GM15510 (cell line): ENCODE measurements around the gene DISC1.

Experiments used
- POLR2A ChIP-seq: IDR thresholded peaks from 3 replicates; pipeline ENCODE4 v1.6.1; 2011; ENCODE audit warnings: borderline replicate concordance; ENCODE audit not compliant: insufficient read length; ENCODE audit errors: extremely low read depth

The DISC1 gene

GRCh38 chr1:231953660-231954059, 327.1 kb downstream of the DISC1 start:
- TF ChIP-seq POLR2A = no peak

- TF ChIP-seq POLR2A = no peak
These were observed 328.2 kb downstream of the DISC1 start for GRCh38 chr1:231954751-231955150.

- no peak for TF ChIP-seq POLR2A
These were observed 330.8 kb downstream of the DISC1 start for GRCh38 chr1:231957359-231957758.

DNA sequence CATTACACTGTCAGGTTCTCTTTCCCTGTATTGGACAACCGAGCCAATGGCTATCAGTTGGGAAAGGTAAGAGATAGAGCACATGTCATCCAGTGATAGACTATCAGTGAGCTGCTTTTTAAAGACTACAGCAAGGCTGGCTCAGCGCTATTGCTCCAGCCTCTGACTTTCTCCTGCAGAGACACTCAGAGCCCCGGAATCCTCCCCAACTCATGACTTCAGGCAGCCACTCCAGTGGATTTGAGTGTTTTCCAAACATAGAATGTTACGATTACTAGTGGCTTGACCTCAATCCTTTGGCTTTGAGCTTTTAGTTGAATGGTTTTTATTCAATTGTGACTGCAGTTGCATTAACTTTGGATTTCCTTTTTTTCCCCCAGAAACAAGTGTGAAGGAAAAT, 331.9 kb downstream of the DISC1 start:
- TF ChIP-seq POLR2A = no peak

DNA sequence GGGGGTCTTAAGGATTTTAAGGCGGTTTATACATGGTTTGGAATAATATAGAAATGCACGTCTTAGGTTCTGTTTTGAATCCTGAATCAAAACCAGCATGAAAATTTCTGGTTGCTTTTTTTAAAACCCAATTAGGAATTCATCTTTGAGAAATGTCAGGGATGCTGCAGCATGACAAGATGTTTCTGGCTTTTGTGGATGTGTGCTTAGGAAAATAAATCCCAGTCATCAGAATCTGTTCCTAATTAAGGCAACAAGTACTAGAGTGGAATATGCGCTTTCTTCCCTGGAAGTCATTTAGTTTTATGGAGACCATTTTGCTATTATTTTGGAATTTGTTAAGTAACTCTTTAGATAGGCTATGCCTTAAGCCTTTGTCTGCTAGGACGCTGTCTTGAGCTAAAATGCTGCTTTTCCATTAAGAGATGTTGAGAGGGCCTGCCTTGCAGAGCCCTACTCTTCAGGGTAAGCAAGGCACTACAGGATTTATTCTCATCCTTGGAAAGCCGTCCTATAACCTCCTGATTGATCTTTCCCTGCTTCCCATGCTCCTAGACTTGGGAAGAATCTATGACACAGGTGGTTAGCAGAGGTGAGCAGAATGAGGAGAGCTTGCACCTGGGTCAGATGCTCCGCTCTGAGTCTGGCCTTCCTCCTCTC, 332.8 kb downstream of the DISC1 start:
- no peak for TF ChIP-seq POLR2A

GRCh38 chr1:231962636-231963035, 336.0 kb downstream of the DISC1 start:
- no peak for TF ChIP-seq POLR2A

GRCh38 chr1:231964241-231964640, 337.7 kb downstream of the DISC1 start:
- no peak for TF ChIP-seq POLR2A

DNA sequence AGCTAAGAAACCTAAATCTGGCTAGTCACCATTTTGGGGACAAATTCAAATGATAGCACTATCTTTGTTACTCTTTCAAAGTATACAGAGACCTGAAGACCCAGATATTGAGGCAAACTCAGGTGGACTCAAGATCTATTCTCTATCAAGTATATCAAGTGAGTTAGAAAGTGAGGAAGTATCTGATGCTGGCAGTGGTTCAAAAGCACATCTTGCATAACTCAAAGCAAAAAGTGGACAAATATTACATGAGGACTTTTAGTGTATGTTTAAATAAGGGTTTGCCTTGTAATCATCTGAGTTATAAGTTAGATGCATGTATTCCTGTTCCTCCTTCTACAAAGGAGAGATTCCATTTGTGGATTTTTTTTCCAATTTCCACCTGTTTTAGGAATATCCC, 338.4 kb downstream of the DISC1 start:
- TF ChIP-seq POLR2A = no peak

DNA sequence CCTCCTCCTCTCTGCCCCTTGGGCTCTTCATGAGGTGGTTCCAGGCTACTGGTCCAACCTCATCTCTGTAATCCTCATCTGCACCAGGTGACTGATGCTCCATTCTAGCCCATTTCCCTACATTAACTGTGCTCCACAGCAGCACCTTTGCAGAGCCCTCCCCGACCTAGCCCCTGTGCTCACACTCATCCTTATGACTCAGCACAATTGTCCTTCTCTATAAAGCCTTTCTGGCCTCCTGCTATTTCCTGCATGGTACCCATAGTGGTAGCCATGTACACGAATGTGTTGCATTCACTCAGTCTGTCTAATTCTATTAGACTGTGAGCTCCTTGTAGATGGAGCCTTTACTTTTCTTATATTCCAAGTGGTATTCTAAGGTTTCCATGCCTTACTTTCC, 339.0 kb downstream of the DISC1 start:
- TF ChIP-seq POLR2A = no peak

DNA sequence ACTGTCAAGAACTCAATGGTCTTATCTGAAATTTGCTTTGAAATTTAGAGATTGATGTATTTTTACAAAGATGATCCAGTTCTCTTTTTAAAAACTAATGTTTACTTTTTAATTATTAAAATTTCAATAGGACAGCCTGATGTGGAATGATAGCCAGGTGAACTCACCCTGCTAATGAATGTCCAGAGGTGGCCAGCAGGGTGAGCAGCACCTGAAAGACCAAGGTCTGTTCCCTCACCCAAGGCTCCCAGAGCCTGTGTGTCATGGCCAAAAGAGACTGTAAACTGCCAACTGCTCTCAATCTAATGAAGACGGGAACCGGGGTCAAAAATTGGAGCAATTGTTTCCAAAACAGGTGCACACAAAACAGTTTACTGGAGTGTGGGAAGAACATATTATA, 340.4 kb downstream of the DISC1 start:
- TF ChIP-seq POLR2A = no peak

GRCh38 chr1:231969076-231969475, 342.5 kb downstream of the DISC1 start:
- TF ChIP-seq POLR2A = no peak

DNA sequence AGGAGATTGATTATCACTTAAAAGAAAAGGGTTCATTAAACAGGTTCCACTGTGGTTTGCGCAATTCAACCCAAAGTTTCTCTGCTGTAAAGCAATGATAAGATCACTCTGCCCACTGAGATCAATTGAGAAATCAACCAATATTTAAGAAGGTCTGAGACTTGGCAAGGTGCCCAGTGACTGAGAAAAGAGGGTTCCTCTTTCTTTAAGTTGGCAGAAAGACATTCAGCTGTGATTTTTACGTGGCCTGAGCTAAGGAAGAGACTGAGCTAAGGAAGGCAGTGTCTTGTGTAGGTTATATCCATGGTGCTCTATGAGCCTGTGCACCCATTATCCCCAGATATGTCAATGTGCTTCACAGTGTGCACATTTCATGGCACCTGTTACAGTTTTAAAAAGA, 344.1 kb downstream of the DISC1 start:
- TF ChIP-seq POLR2A = no peak

DNA sequence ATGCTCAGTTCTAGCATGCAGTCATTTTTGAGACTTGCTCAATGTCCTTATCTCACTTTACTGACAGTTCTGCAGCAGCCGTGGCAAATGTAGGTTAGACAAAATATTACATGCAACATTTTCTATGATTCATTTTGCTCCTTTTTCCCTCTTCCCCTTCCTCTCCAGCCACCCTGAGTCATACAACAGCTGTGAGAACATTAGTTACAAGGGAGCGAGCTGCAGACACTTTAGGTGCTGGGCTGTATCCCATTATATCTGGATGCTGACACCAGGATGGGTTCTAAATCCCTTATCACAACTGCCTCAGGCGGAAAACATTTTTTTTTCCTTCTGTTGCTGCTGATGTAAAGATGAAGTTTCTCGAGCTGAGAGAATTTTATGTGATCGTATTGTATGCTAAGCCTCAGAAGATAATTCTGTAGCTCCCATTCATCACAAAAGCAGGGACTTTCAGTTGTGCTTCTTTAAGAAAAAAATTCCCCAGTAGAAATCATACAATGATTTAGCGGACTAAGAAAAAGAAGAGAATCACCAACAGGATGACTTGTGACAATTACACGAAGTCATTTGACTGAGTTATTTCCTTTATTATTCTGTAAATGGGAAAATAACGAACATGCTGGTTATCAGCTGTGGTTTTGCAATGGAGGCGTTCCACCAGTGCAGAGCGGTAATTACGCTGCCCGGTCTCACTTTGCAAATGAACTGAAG, 345.0 kb downstream of the DISC1 start:
- TF ChIP-seq POLR2A = no peak

- TF ChIP-seq POLR2A = no peak
These were observed 345.5 kb downstream of the DISC1 start for GRCh38 chr1:231972111-231972445.

DNA sequence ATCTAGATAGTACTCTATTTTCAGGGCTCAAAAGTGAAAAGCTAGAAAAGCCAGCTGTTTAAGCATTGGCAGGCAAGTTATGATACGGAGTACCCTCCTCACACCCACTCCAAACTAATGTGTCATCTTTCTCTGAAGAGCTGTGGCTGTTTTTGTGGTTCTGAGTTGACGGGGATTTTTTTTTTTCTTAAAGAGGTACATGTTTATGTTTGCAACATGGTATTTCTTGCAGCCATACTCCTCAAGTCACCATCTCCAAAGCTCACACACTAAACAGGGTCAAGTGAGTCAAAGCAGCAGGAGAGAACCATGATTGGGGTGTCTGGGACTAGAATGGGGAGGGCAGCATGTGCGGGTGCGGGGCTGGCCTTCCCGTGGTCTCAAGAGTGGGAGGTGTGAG, 347.2 kb downstream of the DISC1 start:
- TF ChIP-seq POLR2A = no peak

- no peak for TF ChIP-seq POLR2A
These were observed 349.6 kb downstream of the DISC1 start for GRCh38 chr1:231976231-231976630.
